Activated CD4-positive, alpha-beta memory T cell treated with anti-CD3 and anti-CD28 coated beads for 36 hours (primary cell): ENCODE measurements around the gene ATP5F1E. TPM values are rescaled to one million over a fixed set of nuclear protein-coding genes. Genes with fewer than 3 reads are reported as not detected.
A peak's percentile ranks its signal among the peaks of the same experiment; 100 is the strongest.
"Not testable (repeated sequence)": the region's sequence is repeated elsewhere in the genome, so short reads cannot be mapped to it uniquely, and the experiment has no call there.

Experiments
- CTCF ChIA-PET: fragments of 350-600 bp; sonication (Branson Sonifier 250); formaldehyde crosslinking; loops from one replicate; lab custom pipeline; 2021; ENCODE audit warnings: antibody characterized with exemption, inconsistent platforms; lab: Charles Lee
- POLR2A ChIA-PET: fragments of 350-600 bp; sonication (Branson Sonifier 250); formaldehyde crosslinking; loops from one replicate; lab custom pipeline; 2021; ENCODE audit warnings: antibody characterized with exemption; lab: Charles Lee
- DNase-seq: peaks from one replicate; pipeline ENCODE4 v3.0.0-alpha.2; 2020
- H3K27ac Mint-ChIP-seq: one replicate; pipeline ENCODE4 v1.8.0; 2021; ENCODE audit warnings: mixed read lengths
- H3K27me3 Mint-ChIP-seq: one replicate; pipeline ENCODE4 v1.8.0; 2021; ENCODE audit warnings: mixed read lengths
- H3K36me3 Mint-ChIP-seq: one replicate; pipeline ENCODE4 v1.8.0; 2021; ENCODE audit warnings: mixed read lengths
- H3K4me1 Mint-ChIP-seq: one replicate; pipeline ENCODE4 v1.8.0; 2021; ENCODE audit warnings: low read depth, mixed read lengths
- H3K4me3 Mint-ChIP-seq: one replicate; pipeline ENCODE4 v1.8.0; 2021; ENCODE audit warnings: mild to moderate bottlenecking, mixed read lengths
- H3K9me3 Mint-ChIP-seq: one replicate; pipeline ENCODE4 v1.8.0; 2021; ENCODE audit warnings: mixed read lengths
- intact Hi-C: fragments of 100-400 bp; cut with micrococcal nuclease; formaldehyde crosslinking; loops from one replicate; pipeline ENCODE4 v1.15.1; 2023
- total RNA-seq, 2 experiments: library from RNA; stranded (reverse); gene quantifications; one replicate each; pipeline ENCODE4 v1.2.3, GENCODE V29; 2021

The ATP5F1E gene
- total RNA-seq, 2 experiments from 2014 or later = 82.2 to 90.4 TPM

DNA sequence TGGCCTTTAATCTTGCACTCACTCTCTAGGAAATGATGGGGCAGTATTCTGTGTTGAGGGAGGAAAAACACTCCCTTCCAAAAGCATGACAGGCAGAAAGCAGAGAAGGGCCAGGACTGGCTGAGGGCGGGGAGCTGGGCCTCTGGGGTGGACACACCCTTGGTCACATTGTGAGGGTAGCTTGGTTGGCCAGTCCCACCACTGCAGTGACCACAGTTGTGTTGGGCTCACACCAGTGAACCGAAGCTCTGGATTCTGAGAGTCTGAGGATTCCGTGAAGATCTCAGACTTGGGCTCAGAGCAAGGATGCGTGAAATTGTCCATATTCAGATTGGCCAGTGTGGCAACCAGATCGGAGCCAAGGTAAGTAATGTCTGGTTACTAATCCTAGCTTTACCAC, 12.9 kb downstream of the ATP5F1E start, which contains the start of gene TUBB1:
Gene TUBB1 (plus strand): TSS at position 213 of the 400 bp plus-strand sequence. CDS start 94 bp downstream, at position 307.
- CTCF ChIA-PET = no interaction called here
- POLR2A ChIA-PET = interaction anchor here (0.6 kb wide), 1 partner anchor 545 kb away, joined by 3 read pairs; no protein-coding TSS in a partner anchor
- Mint-ChIP-seq H3K27ac (no peak within 1 kb of the TSS), H3K4me1 (peaks cover 24% of the 10 kb centered on the region), H3K36me3 (peaks cover 18% of the 10 kb centered on the region), H3K4me3 (no peak within 1 kb of the TSS), H3K27me3 (no peaks in the 10 kb centered on the region), H3K9me3 (no peaks in the 10 kb centered on the region)
- DNase-seq = no peak
- intact Hi-C loops = no loop called here

DNA sequence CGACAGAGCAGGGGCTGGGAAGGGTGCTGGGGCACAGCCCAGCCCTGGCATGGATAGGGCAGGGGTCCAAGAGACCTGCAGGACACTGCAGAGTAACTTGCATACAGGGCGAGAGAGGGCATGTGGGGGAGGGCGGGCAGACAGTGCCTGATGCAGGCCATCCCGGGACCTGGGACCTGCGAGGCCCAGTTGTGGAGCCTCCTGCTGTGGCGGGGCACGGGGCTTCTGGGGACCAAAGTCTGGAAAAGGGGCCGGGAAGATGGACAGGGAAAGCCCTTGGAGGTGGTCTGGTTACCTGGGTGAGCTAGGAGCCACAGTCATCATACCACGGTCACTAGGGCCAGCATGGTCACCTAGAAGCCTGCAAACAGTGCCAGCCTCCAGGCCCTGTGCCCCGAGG, 13.3 kb downstream of the ATP5F1E start:
- ChIA-PET CTCF (no interaction called here), POLR2A (no interaction called here)
- Mint-ChIP-seq H3K27me3 (no peaks in the 10 kb centered on the region), H3K9me3 (no peaks in the 10 kb centered on the region), H3K4me3 (no peak overlapping the region), H3K4me1 (peaks cover 28% of the 10 kb centered on the region), H3K27ac (no peak overlapping the region), H3K36me3 (peaks cover 15% of the 10 kb centered on the region)
- DNase-seq = no peak
- intact Hi-C loops = no loop called here

DNA sequence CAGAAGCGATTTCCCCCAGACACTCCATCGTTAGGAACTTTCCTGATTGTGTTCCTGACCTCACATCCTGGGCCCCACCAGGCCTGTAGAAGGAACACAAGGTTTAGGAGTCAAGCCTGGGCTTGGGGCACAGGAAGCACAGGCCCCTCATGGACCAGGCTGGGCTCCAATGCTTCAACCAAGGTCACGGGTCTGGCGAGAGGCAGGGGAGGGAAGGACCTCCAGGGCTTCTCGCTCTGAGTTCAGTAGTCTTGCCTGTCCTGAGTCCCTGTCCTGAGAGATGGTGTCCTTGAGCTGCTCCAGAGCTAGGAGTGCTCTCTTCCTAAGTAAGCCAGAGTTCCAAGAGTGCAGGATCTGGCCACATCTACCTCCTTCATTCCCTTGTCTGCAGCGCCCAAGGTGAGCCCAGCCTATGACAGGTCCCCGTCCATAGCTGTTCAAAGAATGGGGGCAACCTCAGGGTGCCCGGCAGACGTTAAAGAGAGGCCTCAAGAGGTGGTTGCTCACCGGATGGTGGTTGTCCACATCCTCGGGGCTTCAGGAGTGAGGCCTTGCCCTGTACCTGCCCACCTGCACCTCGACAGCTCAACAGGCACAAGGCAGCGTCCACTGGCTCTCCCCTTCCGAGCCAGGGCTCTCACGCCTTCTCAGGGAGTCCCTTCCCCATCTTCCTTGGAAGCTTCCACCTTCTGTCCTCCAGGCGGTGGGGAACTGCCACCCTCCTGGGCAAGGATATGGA, 14.5 kb downstream of the ATP5F1E start:
- no peak overlapping the region for H3K27ac Mint-ChIP-seq
- ChIA-PET POLR2A (no interaction called here), CTCF (no interaction called here)
- intact Hi-C loops = no loop called here
- no peak for DNase-seq
- H3K36me3 Mint-ChIP-seq = peaks cover 6% of the 10 kb centered on the region
- H3K4me3 Mint-ChIP-seq = no peak overlapping the region
- H3K27me3 Mint-ChIP-seq = no peaks in the 10 kb centered on the region
- H3K4me1 Mint-ChIP-seq = peaks cover 35% of the 10 kb centered on the region
- no peaks in the 10 kb centered on the region for H3K9me3 Mint-ChIP-seq

DNA sequence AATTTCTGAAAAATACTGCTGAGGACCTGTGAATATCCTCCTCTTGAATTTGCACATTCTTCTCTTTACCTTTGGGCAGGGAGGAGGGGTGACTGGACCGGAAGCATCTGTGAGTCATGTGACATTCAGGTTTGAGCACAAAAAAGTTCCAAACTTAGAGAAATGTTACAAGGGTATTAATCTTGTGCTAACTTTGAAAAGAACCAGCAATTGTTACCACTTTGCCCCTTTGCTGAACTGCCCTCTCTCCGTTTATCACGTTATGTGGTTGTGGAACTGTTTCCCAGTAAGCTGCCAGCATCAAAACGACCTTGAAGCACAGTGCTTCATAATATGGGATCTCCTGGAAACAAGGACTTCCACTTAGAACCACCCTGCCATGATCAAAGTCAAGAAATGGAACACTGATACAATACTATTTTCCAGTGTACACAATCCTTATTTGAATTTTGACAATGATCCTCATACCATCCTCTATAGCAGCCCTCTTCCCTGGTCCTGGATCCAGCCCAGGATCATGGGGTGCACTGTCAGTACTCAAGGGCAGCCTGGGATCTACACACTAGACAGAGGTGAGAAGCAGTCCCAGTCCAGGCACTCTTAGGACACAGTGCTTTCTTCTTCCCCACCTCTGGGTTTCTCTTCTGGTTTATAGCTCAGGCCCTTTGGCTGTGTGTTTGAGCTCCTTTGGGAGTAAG, 15.2 kb downstream of the ATP5F1E start:
- Mint-ChIP-seq H3K27me3 (no peaks in the 10 kb centered on the region), H3K9me3 (no peaks in the 10 kb centered on the region), H3K36me3 (no peaks in the 10 kb centered on the region), H3K4me1 (peaks cover 38% of the 10 kb centered on the region), H3K4me3 (no peak overlapping the region), H3K27ac (peak overlapping the region; percentile 34)
- ChIA-PET POLR2A (no interaction called here), CTCF (no interaction called here)
- peak; percentile 38 for DNase-seq
- intact Hi-C loops = no loop called here

DNA sequence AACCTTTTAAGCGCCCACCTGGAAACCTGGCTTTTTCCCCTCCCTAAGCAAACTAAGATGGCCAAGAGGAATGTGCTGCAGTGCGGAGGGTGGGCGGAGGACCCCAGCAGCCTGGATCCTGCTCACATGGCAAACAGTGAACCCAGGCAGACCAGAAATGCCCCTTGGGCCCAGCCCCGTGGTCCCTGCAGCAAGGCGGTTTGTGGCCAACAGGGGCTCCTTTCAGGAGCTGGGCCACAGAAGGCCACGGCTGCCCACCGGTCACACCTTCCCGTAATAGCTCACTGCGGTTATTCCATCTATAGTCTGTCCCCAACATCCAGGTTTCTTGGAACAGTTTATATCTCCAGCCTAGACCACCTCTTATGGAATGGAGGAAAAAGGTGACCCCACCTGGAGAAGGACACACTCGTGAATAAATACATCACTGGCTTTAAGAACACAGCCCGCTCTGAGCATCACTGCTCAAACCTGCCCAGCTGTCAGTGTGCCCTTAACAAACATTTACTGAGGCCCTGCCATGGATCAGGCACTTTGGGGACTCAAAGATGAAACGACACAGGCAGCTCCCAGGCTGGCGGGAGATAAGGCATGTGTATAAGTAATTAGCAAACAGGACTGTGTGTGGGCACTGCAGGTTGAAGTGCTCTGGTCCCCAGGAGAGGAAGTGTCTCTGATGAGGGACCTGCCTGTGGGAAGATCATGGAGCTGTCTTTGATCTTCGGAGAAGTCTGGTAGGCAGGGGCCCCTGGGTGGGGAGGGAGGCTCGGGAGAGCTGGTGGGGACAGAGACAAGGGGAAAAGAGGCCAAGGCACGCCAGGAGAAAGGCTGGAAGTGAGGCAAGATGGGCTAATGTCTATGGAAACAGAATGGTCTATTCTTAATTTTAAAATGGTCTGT, 16.1 kb downstream of the ATP5F1E start:
- POLR2A ChIA-PET = no interaction called here
- Mint-ChIP-seq H3K9me3 (no peaks in the 10 kb centered on the region), H3K27ac (no peak overlapping the region), H3K27me3 (no peaks in the 10 kb centered on the region), H3K4me3 (no peak overlapping the region), H3K36me3 (no peaks in the 10 kb centered on the region), H3K4me1 (peaks cover 40% of the 10 kb centered on the region)
- DNase-seq = peak; percentile 6
- CTCF ChIA-PET = no interaction called here
- intact Hi-C loops = no loop called here

DNA sequence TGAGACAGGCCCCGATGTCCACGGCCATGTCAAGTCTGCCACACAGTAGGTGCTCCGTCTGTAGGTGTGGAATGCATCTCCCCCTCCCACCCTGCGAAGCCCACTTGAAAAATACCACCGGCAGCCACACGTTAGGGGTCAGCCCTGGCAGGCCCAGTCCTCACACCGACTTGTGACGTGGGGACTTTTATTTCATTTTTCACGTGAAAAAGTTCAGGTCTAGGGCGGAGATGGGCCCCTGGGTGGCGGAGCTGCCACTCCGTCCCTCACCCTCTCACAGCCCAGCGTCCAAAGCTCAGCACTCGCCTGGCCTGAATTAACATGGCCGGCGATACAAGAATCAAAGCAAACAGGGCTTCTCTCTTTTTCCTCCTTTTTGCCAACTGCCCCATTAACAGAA, 16.7 kb downstream of the ATP5F1E start:
- no peaks in the 10 kb centered on the region for H3K9me3 Mint-ChIP-seq
- no peak overlapping the region for H3K4me3 Mint-ChIP-seq
- no peak overlapping the region for H3K27ac Mint-ChIP-seq
- ChIA-PET CTCF (no interaction called here), POLR2A (no interaction called here)
- H3K36me3 Mint-ChIP-seq = no peaks in the 10 kb centered on the region
- peaks cover 35% of the 10 kb centered on the region for H3K4me1 Mint-ChIP-seq
- H3K27me3 Mint-ChIP-seq = no peaks in the 10 kb centered on the region
- intact Hi-C loops = no loop called here
- DNase-seq = no peak

DNA sequence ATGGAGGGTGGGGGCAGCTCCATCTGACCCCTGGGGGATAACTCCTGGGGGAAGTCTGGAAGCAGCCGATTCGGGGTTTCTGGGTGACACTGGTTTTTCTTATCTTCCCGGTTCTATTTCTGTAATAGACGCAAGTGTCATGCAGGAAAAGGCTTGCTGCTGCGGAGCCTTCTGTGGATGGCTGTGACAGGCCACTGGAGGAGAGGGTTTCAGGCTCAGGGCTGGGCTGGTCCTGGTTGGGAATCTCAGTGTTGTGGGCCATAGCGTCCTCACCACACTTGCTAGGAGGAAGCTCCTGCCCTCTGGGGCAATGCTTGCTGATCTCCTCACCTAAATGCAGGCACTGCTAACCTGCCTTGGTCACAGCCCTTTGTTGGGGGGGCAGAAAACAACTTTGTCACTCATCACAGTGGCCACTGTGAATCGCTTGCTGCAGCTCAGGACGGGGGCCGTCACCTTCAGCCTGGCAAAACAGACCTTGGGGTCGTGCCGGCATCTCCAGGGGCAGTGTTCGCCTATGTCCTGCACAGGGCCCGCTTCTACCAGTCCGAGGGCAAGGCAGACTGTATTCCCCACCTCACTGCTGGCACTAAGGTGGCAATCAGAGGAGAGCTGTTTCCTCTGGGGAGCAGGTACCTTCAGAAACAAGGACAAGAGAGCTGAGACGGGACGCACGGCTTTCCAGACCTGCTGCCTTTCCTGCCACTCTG, 17.3 kb downstream of the ATP5F1E start:
- H3K4me1 Mint-ChIP-seq = peaks cover 35% of the 10 kb centered on the region
- H3K4me3 Mint-ChIP-seq = no peak overlapping the region
- POLR2A ChIA-PET = interaction anchor here (1.5 kb wide), 1 partner anchor 17 kb away, joined by 5 read pairs; the partner anchor contains the start of gene ATP5F1E
- DNase-seq = peak; percentile 6
- no peak overlapping the region for H3K27ac Mint-ChIP-seq
- no peaks in the 10 kb centered on the region for H3K36me3 Mint-ChIP-seq
- intact Hi-C loops = no loop called here
- no peaks in the 10 kb centered on the region for H3K27me3 Mint-ChIP-seq
- CTCF ChIA-PET = interaction anchor here (0.9 kb wide), 1 partner anchor 193 kb away, joined by 3 read pairs; no protein-coding TSS in a partner anchor
- H3K9me3 Mint-ChIP-seq = no peaks in the 10 kb centered on the region

DNA sequence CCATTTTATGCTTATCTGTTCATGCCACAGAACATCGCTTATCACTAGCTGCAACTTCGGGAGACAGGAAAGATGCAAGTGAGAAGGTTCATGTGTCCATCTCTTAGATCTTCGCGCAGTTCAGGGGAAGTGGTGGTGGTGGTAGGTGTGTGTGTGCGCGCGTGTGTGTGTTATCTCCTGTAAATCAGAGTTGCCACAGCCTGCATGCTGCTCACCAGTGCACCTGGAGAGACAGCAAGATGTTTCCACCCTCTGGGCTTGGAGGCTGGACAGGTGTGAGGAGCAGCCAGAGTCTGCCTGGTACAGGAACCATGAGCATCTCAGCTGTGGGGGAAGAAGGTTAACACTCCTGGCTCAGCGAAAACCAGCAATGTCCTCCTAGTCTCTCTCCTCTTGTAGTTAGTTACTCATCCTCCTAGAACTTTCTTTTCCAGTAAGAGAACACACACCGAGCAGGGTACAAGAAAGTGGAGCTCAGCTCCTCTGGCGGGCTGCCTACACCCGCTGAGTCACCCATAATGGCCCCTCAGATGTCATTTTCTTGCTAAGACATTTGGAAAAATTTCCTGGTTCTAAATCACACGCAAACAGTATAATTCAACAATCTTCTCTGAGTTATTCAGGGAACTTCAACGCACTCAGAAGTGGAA, 18.1 kb downstream of the ATP5F1E start:
- peaks cover 35% of the 10 kb centered on the region for H3K4me1 Mint-ChIP-seq
- H3K27ac Mint-ChIP-seq = peak overlapping the region; percentile 47
- H3K9me3 Mint-ChIP-seq = no peaks in the 10 kb centered on the region
- POLR2A ChIA-PET = interaction anchor here (1.5 kb wide), 1 partner anchor 18 kb away, joined by 5 read pairs; the partner anchor contains the start of gene ATP5F1E
- CTCF ChIA-PET = interaction anchor here (0.9 kb wide), 1 partner anchor 193 kb away, joined by 3 read pairs; no protein-coding TSS in a partner anchor
- peak; percentile 37 for DNase-seq
- H3K4me3 Mint-ChIP-seq = no peak overlapping the region
- H3K36me3 Mint-ChIP-seq = no peaks in the 10 kb centered on the region
- intact Hi-C loops = no loop called here
- H3K27me3 Mint-ChIP-seq = no peaks in the 10 kb centered on the region

DNA sequence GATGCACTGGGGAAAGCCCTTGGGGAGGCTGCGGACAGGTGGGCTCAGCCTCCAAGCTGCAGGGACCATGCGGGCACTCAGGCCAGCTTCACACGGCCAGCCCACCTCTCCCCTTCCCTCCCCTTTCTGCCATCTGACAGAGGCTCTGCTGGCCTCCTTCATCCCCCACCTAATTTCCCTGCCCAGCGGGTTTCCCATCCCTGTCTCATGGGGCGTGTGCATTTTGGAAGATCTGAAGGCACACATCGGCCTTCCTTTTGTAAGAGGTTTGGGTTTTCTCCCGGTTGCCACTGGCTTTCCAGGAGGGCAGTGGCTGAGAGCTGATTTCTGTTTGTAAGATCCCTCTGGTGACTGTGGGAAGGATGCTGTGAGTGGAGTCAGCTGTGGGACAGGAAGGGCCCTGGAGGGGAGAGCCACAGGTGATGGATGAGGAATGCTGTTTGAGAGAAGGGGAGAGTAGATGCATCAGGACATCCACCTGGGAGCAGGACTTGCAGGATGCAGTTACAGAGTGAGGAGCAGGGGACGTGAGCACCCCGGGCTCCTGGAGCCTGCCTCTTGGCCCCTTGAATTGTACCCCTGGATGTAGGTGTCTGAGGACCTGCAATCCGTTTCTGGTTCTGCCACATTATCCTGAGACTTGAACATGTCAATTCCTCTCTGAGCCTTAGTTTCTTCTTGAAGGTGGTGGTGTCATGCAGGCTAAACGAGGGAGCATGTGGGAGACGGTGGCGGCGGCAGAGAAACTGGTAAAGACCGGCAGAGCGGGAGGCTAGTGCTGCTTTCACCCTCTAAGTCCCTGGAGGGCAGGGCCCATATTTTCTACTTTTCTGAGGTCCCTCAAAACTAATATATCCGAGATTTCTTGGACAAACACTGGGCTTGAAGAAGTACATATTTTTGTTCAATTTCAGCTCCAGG, 18.8 kb downstream of the ATP5F1E start:
- peak; percentile 6 for DNase-seq
- H3K4me3 Mint-ChIP-seq = no peak overlapping the region
- POLR2A ChIA-PET = interaction anchor here (1.5 kb wide), 1 partner anchor 18 kb away, joined by 5 read pairs; the partner anchor contains the start of gene ATP5F1E
- CTCF ChIA-PET = no interaction called here
- intact Hi-C loops = no loop called here
- no peak overlapping the region for H3K27ac Mint-ChIP-seq
- H3K4me1 Mint-ChIP-seq = peaks cover 35% of the 10 kb centered on the region
- no peaks in the 10 kb centered on the region for H3K9me3 Mint-ChIP-seq
- H3K27me3 Mint-ChIP-seq = no peaks in the 10 kb centered on the region
- no peaks in the 10 kb centered on the region for H3K36me3 Mint-ChIP-seq

DNA sequence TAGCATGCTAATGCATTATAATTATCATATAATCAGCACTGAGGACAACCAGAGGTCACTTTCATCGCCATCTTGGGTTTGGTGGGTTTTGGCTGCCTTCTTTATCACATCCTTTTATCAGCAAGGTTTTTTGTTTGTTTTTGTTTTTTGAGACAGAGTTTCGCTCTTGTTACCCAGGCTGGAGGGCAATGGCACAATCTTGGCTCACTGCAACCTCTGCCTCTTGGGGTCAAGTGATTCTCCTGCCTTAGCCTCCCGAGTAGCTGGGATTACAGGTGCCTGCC, 20.3 kb downstream of the ATP5F1E start:
- intact Hi-C loops, H3K27ac Mint-ChIP-seq, H3K27me3 Mint-ChIP-seq, H3K9me3 Mint-ChIP-seq, CTCF ChIA-PET, POLR2A ChIA-PET, H3K36me3 Mint-ChIP-seq, H3K4me3 Mint-ChIP-seq, DNase-seq: not testable (repeated sequence)
- H3K4me1 Mint-ChIP-seq = peaks cover 33% of the 10 kb centered on the region
